GM21717 (cell line): ENCODE data around the gene SUN5.

Experiments used
- ATAC-seq: cut with Tn5 transposase; IDR thresholded peaks from one replicate; pipeline ENCODE4 v1.9.1; 2021; ENCODE audit warnings: mild to moderate bottlenecking, moderate library complexity; ENCODE audit not compliant: unreplicated experiment

The SUN5 gene

DNA sequence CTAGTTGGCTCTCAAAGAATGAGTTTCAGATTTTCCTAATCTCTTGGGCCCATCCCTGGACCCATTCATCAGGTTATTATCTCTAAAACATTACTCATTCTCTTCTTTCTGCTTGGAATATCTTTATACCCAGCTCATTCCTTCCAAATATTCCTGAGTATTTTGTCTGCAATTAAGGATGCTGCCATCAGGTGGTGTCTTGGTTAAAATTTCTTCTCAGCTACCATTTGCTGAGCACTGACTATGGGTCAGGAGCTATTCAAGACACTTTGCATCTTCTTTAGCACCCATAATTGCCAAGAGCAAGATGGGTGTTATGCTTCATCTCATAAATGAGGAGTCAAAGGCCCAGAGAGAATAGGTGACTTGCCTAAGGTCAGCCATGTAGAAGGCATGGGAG is 8.4 kb downstream of the SUN5 start:
- no peak for ATAC-seq

DNA sequence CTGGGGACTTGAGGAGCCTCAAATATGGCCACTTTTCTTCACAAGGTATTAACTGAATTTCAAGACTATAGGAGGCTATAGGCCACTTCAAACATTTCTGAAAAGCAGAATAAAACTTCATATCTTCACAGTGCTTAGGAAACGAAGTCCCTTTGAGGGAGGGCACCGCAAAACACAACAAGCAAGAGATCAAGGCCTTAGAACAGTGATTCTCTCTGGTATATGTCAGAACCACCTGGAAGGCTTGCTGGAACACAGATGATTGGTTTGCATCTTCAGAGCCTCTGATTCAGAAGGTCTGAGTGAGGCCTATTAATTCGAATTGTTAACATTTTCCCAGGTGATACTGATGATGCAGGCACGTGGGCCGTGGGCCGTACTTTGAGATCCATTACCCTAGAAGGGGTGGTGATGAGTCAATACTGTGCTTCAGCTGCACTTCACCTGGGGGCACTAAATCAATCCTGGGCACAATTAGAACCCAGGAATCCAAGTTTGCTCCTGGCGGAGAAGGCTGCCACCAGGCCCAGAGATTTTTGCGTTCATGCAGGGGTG is 10.7 kb downstream of the SUN5 start:
- no peak for ATAC-seq

GRCh38 chr20:32991792-32992641 is 12.2 kb downstream of the SUN5 start:
- no peak for ATAC-seq

DNA sequence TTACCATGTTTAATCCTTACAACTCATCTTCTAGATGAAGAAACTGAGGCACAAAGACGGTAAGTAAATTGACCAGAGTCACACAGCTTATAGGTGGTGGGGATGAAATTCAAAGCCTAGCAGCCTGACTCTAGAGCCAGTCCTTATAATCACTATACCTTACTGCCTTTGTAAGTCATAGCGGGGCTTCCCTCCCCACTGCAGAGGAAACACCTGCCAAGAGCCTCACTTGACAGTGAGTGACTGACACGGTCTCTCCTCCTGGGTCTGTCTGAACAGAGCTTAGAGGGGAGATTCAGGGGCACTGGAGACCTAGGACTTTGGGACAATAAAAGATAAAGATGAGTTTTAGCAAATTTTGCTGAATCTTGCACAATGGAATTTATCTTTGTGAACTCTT is 12.8 kb downstream of the SUN5 start:
- no peak for ATAC-seq

- no peak for ATAC-seq
Measured at GRCh38 chr20:32990426-32990825, 13.8 kb downstream of the SUN5 start.

- ATAC-seq: no peak
Measured at GRCh38 chr20:32989507-32990283, 14.5 kb downstream of the SUN5 start.

DNA sequence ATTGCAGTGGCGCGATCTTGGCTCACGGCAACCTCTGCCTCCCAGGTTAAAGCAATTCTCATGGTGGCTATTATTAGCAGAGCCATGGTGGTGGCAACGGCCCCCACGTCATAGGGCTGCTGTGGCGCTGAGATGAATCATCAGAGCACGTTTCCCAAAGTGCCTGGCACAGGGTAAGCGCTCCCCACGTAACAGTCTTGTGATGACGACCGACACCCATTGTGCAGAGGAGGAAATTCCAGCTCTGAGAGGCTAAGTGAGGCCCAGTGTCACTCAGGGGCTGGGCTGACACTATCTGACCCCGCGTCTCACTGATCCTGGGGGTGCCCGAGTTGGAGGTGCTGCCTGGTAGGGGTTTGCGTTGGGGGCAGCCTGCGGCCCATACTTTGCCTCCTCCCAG is 16.2 kb downstream of the SUN5 start:
- ATAC-seq: no peak

DNA sequence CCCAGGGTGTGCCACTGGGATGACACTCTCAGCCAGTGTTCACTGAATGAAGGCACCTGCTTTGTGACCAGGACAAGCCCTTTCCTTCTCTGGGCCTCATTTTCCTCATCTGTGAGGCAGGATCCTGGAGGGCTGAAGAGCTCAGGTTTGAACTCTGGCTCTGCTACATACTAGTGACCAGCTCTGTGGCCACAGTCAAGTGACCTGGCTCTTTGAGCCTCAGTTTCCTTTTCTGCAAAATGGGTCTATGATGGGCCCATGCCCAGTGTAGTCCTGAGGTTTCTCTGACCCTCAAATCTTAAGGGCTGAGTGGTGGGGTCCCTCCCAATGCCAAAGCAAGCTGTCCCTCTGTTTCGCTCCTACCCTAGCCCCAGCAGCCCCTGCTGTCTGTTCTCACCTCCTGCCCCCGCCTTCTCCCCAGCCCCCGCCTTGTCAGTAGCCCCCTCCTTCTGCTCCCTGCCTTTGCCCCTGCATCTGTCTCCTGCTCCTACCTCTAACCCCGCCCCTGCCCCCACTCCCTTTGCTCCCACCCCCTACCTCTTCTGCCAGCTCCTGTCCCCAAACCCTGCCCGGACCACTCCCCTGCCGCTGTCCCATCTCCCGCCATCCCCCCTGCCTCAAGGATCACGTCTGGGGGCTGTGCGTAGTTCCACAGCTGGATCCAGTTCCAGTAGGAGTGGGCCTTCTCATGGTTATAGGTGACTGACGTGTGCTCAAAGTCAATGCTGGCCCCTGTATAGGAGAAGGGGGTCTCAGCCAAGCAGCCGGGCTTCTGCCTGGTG is 17.0 kb downstream of the SUN5 start:
- ATAC-seq: no peak

DNA sequence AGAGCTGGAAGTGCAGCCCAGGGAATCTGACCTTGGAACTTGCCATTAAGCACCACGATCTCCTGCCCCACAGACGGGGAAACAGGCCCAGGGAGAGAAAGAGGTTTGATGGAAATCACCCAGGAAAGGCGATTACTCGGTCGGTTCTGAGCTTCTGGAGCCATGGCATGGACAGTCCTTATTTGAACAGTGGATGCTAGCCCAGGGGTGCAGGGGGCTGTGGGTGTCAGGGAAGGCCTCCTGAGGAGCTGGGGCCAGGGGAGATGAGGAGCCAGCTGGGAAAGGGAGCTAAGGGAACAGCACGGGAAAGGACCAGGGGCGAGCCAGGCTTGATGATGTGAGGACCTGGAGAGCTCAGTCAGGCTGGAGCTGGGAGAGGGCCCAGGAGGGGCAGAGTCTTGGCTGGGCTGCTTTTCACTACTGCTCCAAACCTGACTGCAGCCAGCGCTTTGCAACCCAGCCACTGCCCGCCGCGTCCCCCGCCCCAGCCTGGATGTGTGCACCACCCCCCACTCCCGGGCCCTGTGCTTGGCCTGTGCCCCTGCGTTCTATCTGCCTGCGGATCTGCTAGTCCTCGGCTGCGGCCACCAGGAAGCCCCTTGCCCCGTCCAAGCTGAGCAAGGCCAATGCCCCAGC is 17.8 kb downstream of the SUN5 start:
- no peak for ATAC-seq

GRCh38 chr20:32985596-32985995 is 18.6 kb downstream of the SUN5 start:
- no peak for ATAC-seq

DNA sequence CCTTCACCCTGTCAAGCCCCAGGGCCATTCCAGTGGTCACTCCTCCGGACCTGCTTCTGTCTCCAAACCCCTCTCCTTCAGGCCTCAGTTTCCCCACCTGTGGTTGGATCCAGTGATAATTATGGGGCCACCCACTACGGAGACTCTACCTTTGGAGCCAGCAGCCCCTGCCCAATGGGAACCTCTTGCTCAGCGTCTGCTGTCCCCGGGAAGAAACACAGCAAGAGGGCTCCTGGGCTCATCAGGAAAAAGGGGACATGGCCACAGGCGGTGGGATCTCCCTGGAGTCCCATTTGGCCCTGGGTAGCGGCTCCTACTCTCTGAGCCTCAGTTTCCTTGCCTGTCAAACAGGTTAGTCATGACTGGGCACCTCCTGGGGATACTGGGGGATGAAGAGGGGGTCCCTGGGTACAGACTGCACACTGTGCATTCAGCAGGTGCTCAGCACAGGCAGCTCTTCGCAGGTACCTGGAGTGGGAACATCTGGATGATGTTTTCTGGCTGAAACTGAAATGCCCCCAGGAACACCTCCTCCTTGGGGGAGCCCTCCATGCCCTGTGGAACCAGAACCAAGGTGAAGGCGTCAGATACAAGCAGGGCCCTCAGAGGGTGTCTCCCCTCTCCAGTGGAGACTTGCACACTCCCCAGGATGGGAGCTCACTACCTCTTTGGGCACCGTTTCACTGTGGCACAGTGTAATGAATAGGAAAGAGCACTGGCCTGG is 19.4 kb downstream of the SUN5 start:
- ATAC-seq: no peak

DNA sequence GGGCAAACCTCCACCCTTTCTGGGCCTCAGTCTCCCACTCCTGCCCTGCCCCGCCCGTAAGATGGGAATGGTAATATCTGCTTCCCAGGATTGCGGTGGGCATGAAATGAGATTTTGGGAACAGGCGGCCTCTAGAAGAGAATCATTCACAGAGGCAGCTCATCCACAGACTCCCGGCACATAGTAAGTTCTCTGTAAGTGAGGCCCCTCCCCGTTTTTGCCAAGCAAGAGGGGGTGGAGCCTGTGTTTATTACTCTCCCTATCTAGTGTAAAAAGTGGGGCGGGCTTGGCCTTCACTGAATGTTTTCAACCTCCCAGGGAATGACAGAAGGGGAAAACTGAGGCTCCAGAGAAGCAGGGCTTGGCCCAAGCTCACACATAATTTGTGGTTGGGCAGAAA is 20.0 kb downstream of the SUN5 start:
- no peak for ATAC-seq

DNA sequence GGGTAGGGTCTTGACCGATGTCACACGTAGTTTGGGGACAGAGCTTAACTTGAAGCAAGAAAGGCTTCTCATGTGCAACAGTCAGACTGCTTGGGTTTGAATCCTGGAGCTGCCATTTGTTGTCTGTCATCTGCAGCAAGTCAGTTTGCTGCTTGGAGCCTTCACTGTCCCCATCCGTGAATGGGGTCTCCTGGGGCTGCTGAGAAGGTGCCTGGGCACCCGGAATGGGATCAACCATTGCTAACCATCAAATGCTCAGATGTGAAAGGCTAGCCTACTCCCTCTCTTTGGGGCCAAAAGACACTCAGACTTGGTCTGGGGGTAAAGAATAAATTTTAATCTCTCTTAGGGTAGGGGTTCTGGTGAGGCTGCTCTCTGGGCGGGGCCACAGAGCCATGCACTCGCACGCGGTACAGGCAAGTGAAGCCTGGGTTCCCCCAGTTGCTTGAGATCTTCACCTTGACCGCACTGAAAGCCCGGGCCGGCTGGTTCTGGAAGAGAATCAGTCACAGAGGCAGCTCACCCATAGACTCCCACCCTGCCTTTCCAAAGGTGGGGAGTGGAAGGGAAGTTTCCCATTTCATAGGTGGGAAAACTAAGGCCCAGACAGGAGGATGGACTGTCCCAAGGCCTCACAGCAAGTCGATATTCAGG is 20.6 kb downstream of the SUN5 start:
- ATAC-seq: no peak

DNA sequence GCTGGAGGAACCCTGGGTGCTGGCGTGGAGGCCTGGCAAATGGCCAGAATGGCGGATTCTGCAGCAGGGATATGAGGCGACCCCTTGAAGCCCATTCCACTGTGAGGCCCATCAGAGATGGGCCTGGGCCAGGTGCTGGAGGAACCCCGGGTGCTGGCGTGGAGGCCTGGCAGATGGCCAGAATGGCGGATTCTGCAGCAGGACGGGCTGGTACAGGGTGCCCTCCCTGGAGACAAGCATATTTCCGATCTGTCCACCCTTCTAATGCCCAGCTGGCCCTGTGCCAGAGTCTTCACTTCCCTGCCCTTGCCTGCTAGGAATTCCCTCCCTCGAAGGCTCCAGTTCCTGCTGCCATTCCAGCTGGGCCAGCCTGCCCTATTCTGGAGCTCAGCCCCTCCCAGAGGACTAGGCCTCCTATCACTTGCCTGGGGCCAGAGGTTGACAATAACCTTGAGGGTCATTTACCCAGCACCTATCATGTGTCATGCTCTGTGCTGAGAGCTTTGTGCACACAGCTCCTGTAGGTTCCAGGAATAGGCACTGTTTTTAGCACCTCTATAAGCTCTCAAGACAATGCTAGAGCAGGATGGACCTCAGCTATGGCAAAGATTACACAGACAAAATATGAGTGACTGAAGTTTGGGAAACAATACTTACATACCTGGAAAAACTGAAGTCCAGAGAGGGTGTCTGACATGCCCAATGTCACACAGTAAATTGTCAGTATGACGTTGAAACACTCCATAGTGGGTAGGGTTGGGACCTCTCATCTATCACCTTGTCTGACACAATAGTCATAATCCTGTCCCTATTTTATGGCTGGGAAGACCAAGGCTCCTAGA is 21.4 kb downstream of the SUN5 start:
- no peak for ATAC-seq

DNA sequence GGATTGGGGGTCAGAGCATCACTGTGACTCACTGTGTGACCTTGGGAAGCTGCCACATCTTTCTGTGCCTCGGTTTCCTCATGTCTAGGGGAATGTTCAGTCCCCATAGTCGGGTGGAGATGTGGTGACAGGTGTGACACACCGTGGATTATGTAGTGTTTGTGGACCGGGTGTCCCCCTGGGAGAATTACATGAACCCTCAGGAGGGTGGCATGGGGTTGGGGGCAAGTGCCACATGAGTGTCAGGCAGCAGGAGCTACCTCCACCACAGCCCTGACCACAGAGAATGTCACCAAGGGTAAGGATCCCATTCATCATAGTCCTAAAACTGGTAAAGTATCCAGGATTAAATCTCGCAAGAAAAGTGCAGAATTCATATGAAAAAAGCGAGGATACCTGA is 23.2 kb downstream of the SUN5 start:
- no peak for ATAC-seq

DNA sequence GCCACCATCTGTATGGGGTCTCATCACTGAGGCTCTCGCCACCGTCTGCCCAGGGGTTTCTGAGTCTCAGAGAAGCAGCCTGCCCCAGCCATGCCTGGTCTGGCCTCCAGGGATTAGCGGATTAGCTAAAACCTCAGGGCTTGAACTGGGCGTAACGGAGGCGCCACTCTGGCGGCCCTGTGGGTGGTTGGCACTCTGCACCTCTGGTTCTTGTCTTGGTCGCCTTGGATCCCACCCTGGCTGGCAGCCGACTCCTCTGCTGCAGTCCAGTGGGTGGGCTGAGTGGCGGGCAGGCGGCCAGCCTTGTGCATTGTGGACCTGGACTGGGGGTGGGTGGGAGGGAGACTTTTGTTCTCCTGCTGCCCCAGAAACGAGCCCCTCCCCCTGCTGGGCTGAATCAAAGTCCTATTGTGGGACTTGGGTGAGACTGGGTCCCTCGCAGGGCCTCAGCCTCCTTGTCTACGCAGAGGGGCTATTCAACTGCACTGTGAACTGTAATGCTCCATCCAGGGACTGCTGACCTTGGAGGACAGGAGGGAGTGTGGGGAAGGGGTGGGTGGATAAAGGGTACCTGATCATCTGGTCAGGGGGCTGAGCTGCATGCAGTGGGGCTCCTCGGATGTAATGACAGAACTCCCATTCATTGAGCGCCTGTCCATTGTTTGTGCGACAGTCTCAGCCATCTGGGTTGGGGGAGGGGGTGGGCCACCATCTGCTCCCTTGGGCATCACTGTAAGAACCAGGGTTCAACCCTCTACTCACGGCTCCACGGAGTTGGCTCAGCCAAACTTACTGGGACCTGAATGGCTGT is 23.9 kb downstream of the SUN5 start:
- ATAC-seq: no peak

- ATAC-seq: no peak
Measured at GRCh38 chr20:32979201-32979998, 24.8 kb downstream of the SUN5 start.
